ENCODE results near the gene ZMYND8.
"Not testable (repeated sequence)": the region's sequence is repeated elsewhere in the genome, so short reads cannot be mapped to it uniquely, and the experiment has no call there.

The ZMYND8 gene

GRCh38 chr20:47206962-47207641, 149.4 kb downstream of the ZMYND8 start:
- DNase-seq (ENCODE audit: low read depth in 4 of 4, low spot score in 1 of 4) = no peak

DNA sequence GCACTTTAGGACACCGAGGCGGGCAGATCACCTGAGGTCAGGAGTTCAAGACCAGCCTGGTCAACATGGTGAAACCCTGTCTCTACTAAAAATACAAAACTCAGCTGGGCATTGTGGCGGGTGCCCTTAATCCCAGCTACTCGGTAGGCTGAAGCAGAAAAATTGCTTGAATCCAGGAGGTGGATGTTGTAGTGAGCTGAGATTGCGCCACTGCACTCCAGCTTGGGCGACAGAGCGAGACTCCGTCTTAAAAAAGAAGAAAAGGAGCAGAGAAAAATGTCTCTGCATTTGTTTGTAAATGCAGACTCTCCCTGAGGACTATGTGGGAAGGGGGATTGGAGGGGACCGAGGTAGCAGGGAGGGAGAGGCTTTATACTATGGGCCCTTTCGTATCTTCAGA, 149.9 kb downstream of the ZMYND8 start:
- DNase-seq (ENCODE audit: low read depth in 4 of 4, low spot score in 1 of 4) = not testable (repeated sequence)

DNA sequence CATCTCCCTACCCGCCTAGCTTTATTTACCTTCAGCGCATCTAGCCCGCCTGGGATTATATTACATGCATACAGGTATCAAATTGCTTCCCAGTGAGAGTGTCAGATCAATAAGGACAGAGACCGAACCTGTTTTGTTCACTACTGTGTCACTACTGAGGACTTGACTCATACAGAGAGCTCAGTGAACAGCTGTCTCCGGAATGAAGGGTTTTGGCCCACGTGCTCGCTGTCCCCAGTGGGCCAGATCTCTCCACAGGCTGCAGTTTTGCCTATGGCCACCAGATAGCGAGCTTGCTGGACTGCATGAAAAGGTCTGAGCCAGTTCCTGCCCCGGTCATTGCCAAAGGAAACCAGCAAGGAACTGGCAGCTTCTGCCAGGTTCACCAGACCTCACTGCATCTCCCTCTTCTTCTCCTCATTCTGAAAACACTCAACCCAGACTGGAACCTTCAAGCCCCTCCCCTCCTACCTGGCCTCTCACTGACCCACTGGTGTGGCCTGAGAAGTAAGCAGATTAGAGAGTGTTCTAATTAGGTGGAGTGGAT, 150.8 kb downstream of the ZMYND8 start:
- peak in 1 of 4 experiments; percentile 7 for DNase-seq (ENCODE audit: low read depth in 4 of 4, low spot score in 1 of 4)

GRCh38 chr20:47204850-47205122, 151.7 kb downstream of the ZMYND8 start:
- DNase-seq (ENCODE audit: low read depth in 4 of 4, low spot score in 1 of 4) = not testable (repeated sequence)

DNA sequence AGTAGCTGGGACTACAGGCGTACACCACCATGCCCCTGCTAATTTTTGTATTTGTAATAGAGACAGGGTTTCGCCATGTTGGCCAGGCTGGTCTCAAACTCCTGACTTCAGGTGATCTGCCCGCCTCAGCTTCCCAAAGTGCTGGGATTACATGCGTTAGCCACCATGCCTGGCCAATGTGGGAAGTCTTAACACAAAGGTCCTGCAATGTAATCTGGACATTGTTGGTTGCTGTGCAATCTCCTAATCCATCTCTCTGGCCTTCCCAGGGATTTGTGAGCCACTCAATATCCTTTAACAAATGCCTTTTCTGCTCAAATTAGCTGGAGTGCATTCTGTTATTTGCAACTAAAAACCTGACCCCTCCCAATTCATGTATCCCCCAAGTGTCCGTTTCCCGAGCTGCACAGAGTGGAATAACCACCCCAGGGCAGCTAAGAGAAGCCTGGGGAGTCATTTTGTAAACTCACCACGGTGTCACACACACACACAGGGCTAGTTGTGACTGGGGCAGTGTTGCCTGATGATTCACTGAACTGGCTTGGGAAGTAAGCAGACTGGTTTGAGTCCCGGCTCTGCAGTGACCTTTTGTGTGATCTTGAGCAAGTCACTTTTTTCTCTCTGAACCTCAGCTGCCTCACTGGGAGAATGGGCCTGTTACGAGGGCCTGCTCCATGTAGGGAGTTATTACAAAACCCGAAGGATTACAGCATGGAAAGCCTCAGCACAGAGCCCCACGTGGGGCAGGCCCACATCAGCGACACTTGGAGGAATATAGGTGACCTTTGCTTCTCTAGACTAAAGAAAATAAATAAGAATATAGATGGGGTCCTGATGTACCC, 152.3 kb downstream of the ZMYND8 start:
- no peak for DNase-seq (ENCODE audit: low read depth in 4 of 4, low spot score in 1 of 4)

DNA sequence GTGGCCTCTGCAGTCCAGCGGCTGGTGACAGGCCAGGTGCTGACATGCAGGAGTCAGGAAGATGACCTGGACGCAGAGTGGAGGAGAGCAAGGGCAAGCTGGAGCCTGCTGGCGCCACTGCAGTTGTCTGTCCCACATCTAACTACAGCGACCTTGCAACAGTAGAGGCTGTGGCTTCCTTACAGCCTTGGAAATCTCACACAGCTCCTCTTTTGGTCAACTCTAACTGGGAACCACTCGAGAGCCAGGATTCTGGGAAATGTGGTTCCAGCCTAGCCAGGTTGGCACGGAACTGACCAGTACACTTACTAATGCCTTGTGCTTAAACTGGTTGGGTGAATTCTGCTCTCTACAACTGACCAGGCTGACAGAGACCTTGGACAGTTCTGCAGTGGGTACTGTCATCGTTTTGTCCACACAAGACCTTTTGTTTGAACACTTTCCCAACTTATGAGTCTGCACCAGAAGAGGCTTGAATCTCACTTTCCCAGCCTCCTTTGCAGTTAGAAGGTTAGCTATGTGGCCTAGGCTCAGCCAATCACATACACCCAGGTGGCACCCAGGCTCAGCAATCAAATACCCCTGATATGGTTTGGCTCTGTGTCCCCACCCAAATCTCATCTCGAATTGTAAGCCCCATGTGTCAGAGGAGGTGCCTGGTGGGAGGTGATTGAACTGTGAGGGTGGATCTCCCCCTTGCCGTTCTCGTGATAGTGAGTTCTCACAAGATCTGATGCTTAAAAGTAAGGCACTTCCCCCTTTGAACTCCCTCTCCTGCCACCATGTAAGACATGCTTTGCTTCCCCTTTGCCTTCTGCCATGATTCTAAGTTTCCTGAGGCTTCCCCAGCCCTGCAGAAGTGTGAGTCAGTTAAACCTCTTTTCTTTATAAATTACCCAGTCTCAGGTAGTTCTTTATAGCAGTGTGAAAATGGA, 153.5 kb downstream of the ZMYND8 start:
- no peak for DNase-seq (ENCODE audit: low read depth in 4 of 4, low spot score in 1 of 4)

GRCh38 chr20:47201074-47201730, 155.3 kb downstream of the ZMYND8 start:
- no peak for DNase-seq (ENCODE audit: low read depth in 4 of 4, low spot score in 1 of 4)

DNA sequence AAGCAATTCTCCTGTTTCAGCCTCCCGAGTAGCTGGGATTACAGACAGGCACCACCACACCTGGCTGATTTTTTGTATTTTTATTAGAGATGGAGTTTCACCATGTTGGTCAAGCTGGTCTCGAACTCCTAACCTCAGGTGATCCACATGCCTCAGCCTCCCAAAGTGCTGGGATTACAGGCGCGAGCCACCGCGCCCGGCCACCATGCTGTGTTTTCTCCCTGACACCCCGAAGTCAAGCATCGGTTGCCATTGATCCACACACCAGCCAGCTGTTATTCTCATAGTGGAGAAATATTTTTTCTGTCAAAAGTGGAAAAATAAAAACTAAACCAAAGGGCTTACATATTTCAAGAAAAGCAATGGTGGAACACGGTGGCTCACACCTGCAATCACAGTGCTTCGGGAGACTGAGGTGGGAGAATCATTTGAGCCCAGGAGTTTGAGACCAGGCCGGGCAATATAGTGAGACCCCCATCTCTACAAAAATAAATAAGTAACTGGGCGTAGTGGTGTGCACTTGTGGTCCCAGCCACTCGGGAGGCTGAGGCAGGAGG, 157.4 kb downstream of the ZMYND8 start:
- no peak for DNase-seq (ENCODE audit: low read depth in 4 of 4, low spot score in 1 of 4)

DNA sequence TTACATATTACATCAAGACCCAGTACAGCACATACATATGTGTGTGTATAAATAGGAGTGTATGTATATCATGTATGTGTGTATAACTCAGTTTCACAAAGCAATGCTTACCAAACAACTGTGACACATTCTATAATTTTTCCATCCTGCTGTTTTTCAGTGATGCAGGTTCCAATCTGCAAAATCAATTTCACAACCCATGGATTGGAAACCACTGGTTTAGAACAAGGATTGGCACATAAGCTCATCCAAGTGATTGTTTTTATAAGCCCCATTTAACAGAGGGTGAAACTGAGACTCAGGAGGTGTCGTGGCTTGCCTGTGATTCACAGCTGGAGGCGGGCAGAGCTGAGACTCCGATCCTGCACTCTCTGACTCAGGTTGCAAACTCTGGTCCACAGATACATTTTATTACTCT, 158.2 kb downstream of the ZMYND8 start:
- peak in 3 of 4 experiments; percentile 9 to 37 (median 32) for DNase-seq (ENCODE audit: low read depth in 4 of 4, low spot score in 1 of 4)

GRCh38 chr20:47196091-47197081, 160.1 kb downstream of the ZMYND8 start:
- peak; percentile 42 to 69 (median 58) for DNase-seq (ENCODE audit: low read depth in 4 of 4, low spot score in 1 of 4)

DNA sequence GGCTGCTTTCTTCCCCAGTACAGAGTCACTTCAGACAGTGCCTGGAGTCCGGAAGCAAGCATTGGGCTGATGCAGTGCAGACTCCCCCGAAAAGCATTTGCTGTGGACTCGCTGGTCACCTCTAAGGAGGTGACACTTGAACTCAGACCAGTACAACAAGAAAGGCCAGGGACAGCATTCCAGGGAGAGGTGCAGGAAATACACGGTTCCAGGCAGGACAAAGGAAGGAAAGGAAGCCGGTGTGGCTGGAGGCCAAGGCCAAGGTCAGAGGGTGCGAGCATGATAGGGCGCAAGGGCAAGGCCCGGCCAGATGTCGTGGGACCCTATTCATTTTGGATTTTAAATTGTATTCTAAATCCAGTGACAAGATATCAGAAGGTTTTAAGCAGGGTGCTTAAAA, 160.9 kb downstream of the ZMYND8 start:
- no peak for DNase-seq (ENCODE audit: low read depth in 4 of 4, low spot score in 1 of 4)

DNA sequence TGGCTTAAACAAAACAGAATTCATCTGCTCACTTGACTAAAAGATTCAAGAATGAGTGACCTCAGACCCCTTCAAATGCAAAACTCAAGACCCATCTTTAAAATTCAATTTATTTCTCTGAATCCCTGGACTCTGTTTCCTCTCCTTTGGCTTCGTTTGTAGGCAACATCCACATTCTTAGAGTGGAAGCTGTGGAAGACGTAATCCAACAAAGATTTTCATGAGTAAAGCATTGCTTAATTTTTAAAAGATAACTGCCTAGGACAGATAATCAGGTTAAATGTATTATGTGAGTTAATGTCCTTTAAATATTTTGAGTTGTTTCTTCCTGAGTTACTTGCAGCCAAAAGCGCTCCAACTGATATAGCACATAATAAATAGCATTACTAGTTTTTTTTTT, 164.5 kb downstream of the ZMYND8 start:
- DNase-seq (ENCODE audit: low read depth in 4 of 4, low spot score in 1 of 4) = no peak

DNA sequence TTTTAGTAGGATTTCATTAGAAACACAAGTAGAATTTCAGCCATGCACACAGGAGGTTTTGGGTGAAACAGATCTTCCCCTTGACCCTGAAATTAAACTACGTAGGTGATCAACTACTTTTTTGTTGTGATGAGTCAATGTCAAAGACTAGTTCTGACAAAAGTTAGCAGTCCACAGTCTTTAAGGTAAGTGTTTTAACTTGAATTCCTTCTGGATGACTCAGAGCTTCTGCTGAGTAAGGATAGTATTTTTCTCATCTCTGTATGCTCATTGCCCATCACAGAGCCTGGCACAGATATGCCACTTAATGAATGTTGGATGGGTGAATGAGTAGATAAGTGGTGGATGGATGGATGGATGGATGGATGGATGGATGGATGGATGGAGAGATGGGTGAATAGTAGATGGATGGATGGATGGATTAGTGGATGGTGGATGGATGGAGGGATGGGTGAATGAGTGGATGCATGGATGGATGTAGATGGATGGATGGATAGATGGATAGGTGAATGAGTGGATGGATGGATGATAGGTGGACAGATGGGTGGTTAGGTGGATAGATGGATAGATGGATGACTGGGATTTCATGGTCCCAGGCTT, 165.3 kb downstream of the ZMYND8 start:
- no peak for DNase-seq (ENCODE audit: low read depth in 4 of 4, low spot score in 1 of 4)

GRCh38 chr20:47189060-47189459, 167.4 kb downstream of the ZMYND8 start:
- DNase-seq (ENCODE audit: low read depth in 4 of 4, low spot score in 1 of 4) = no peak

DNA sequence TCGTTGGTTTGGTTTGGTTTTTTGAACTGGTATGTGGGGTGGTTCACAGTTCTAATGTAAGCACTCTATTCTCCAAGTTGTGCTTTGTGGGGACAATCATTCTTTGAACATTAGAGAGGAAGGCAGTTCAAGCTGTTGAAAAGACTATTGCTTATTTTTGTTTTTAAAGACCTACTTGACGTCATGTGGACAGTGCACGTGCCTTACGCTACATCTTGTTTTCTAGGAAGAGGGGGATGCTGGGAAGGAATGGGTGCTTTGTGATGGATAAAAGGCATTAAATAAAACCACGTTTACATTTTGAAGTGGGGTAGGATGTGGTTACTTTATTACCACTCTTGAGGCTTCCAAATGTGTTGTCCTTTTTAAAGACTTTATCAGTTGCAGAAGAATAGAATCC, 168.0 kb downstream of the ZMYND8 start:
- DNase-seq (ENCODE audit: low read depth in 4 of 4, low spot score in 1 of 4) = no peak

DNA sequence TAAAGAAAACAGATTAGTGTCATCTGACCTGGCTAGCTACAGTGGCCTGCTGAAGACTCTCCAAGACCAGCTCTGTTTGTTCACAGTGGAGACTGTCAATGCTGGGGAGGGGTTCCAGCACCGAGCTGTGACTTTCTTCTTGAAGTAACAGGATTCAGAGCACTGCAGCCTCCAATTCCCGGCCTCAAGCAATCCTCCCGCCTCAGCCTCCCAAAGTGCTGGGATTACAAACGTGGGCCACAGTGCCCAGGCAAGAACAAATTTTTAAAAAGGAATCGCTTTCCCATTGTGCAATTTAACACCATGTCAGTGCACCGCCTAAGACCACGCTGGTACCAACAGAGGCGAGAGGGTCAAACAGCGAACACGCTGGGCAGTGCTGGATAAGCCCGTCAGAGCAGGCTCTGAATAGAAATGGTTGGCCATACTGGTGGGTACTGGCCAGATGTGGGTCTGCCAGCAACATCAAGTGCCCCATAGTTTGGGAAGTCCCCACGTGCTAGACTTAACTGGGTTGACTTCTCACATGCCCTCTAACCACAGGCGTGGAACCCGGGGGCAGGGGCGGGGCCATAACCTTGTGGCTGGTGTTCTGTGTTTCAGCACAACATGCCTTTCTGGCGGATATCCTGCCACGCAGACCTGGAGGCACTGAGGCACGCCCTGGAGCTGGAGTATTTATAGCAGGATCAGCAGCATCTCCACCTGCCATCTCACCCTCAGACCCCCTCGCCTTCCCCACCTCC, 168.9 kb downstream of the ZMYND8 start:
- DNase-seq (ENCODE audit: low read depth in 4 of 4, low spot score in 1 of 4) = no peak

GRCh38 chr20:47183367-47183766, 173.1 kb downstream of the ZMYND8 start:
- no peak for DNase-seq (ENCODE audit: low read depth in 4 of 4, low spot score in 1 of 4)

All from stimulated activated CD4-positive, alpha-beta T cell treated with anti-CD3 and anti-CD28 coated beads, Interleukin-1b, Interleukin-23, amount 100 ng/mL, for 24 hours (primary cell).